Lung microvascular endothelial cell (primary cell): Measurements from ENCODE around the gene RSPH10B2. TPM values are rescaled to one million over a fixed set of nuclear protein-coding genes. Genes with fewer than 3 reads are reported as not detected.
A peak's percentile ranks its signal among the peaks of the same experiment; 100 is the strongest.
"Not testable (repeated sequence)": the region's sequence is repeated elsewhere in the genome, so short reads cannot be mapped to it uniquely, and the experiment has no call there.

ENCODE experiments used
- DNase-seq, 2 donors: peaks; one replicate each; pipeline versions ENCODE4 v3.0.0 to v3.0.0-alpha.2; 2010; ENCODE audit warnings: low read depth in 2 of 2
- total RNA-seq: library from RNA; depleted of rRNA; stranded (reverse); fragments of >200 nt; gene quantifications from 2 replicates; pipeline ENCODE4 v1.2.1, GENCODE V29; 2014

Gene RSPH10B2
- 0.22 and 0.40 TPM in 2 replicates for total RNA-seq

DNA sequence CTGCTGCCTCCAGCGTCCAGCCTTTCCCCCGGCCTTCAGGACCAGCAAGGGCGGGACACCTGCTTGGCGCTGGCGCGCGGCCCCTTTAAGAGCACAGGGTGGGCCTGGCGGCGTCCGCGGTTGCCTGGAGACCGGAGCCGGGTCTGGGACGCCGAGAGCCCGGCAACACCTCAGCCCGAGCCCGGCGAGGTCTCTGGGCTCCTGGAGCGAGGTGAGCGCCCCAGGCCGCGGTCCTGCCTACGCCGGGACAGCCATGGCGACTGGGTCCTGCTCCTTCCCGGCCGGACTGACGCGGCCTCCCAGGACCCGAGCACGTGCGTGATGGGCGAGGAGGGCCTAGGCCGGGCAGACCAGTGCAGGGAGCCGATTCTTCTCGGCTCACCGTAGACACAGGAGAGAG is at the start of gene RSPH10B2:
TSS of gene RSPH10B2 (plus strand) at position 140 of the 400 bp plus-strand sequence. CDS start 3,575 bp downstream, outside the sequence.
- DNase-seq, result not testable (repeated sequence)

DNA sequence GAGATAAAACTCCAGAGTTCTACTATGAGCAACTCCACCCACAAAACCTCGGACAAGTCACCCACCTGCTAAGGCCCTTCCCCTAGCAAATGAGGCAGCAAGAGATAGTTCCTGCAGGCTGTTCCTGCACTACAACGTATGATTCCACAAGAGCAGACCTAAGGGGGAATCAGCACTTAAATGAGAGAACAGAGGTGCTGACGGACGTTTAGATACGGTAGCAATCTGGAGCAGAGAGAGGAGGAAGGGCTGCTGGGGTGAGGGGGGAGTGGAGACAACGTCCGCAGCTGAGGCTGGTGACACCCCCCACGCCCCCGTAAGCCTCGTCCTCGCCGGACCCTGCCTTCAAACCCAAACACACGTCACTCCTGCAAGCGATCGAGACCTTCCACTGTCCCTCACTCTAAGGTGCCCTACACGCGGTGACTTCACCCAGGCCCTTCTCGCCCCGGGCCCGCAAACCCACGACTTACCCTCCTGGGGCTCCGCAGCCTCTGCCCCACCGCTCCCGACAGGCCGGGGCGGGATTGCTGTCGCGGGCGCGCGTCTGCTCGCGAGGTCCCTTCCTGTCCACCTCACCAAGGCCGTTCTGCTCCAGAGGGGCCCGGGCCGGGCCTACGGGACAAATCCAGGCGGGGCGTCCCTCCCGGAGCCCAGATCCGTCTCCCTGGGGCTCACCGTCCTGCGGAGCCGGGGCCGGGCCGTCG is 47.8 kb upstream of the RSPH10B2 start:
- peak; percentile 55 to 69 for DNase-seq

DNA sequence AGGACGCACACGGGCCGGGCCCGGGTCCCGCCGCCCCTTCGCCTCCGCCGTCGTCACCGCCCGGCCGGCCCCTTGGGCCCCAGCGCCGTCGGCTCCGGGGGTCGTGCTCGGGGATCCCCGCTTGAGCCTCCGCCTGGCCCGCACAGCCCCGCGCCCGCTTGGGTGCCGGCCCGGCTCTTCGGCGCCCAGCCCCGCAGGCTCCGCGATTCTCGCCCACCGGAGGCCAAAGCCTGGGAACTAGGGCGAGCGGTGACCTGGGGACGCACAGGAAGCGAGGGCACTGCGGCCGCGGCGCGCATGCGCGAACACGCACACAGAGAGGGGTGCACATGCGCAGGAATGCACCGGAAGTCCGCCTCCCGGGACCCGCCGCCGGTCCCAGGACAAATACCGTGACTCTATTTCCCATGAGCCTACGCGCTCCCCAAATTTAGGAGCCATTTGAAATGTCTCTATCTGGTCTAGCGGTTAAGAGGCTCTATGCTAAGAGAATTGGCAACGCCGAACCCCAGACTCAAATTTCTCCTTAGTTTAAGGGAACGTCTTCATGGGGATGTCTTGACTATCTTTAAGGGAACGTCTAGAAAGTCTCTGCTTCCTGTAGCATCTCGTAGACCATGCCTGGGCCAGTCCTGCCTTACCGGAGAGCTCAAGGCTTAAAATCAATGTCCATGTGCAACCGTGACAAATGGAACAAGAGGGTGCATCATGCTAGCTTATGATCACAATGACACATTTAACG is 47.1 kb upstream of the RSPH10B2 start, which contains the start of gene ZNF12:
TSS of gene ZNF12 (minus strand) at position 282 of the 742 bp plus-strand sequence. CDS start 1,774 bp downstream, outside the sequence.
- DNase-seq, result peak; percentile 93 to 97

DNA sequence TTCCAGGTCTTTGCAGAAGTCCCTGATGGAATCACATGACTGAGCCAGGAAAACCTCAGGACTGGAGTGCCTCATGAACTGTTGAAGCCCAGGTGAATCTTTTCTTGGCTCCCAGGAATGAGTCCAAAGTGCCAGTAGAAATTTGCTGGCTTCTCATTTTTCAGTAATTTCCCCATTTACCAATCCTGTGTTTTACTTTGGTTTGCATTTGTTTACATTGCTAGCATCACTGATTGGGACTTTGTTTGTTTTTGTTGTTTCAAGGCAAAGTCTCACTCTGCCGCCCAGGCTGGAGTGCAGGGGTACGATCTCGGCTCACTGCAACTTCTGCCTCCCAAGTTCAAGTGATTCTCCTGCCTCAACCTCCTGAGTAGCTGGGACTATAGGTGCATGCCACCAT is 45.6 kb upstream of the RSPH10B2 start:
- no peak for DNase-seq

DNA sequence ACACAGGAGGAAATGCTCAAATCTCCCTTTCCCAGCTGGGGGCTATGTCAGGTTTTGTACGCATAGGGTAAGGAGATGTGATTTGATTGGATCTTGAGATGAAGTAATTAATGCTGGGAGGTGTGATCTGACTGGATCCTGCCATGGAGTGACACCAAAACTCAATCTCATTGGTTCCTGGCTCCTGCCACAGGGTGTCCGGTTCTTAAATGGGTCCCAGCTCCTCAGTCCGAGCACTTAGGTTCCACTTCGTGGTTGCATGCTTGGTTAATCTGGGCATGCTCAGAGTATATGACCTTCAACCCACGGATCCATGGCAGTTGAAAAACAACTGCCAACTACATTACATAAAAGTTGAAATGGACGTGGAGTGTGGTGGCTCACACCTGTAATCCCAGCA is 44.1 kb upstream of the RSPH10B2 start:
- DNase-seq, result no peak

DNA sequence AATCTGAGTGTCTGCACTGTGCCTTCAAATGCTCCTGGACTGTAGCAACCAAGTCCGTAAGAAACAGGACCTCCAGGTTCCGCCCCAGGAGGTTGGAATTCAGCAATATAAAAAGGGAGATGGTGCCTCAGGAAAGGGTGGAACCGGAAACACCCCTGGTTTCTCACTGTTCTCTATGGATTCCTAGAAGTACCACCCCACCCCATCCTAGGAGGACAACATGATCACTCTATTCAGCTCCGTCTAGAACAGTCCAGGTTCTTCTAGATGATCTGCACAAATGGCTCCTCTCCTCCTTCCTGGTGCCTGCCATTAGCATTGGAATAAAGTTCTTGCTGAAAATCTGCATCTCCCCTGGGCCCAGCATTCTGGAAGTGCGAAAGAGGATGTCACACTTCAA is 39.5 kb upstream of the RSPH10B2 start:
- DNase-seq, result no peak

DNA sequence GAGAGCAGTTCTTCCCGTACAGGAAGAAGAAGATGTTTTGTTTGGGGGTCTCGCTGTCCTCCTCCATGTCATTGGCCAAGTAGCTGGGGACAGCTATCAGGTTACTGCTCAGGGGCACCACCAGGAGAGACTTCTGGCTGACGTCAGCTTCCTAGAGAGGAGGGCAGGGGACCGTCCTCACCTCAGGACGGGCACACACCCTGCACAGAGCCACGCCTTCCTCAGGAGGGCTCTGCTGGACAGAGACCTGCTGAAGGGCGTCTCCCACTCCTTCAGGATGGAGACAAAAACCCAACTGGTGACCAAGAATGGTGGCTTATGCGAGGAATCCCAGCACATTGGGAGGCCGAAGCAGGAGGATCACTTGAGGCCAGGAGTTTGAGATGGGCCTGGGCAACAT is 38.0 kb upstream of the RSPH10B2 start:
- not testable (repeated sequence) for DNase-seq

DNA sequence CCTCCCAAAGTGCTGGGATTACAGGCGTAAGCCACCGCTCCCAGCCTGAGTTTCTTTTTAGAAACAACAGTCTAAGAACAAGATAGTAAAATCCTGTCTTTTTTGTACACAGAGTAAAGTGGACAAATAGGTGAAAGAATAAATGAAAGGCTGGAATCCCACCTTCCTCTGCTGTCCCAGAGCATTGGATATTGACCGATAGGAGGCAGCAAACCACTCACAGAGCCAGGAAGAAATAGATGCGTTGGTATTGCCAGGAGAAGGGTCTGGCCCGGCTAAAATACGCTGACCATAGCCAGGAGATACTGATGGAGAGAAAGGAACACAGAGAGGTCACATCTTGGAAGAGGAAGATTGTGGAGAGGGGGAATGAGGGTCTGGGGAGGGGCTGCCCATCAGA is 35.8 kb upstream of the RSPH10B2 start:
- peak in 1 of 2 donors; percentile 51 for DNase-seq

DNA sequence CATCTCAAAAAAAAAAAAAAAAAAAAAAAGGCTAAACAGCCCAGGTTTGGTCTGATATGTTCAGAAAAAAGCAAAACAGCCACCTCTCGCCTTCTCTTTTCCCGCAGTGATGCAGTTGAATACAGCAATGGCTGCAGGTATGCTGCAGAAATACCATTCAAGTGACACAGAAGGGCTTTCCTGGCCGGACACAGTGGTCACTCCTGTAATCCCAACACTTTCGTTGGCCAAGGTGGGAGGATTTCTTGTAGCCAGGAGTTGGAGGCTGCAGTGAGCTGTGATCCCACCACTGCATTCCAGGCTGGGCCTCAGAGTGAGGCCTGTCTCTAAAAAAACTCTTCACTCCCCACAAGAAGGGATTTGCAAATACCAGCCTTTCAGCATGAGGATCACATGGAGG is 29.6 kb upstream of the RSPH10B2 start:
- DNase-seq, result not testable (repeated sequence)

DNA sequence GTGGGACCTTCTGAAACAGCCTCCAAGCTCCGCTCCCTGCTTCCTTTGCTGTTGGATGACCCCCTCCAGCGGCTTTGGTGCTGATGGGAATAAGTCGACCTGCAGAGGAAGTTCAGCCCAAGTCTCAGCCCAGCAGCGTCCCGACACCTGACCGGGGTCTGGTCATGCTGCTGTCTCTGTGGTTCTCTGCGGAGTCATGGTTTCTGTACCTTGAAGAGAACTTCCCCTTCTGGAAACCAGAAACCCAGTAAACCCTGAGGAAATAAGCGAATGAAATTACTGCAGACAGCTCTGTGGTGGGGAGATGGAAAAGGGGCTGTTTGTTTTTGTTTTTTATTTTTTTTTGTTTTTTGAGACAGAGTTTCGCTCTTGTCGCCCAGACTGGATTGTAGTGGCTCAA is 28.9 kb upstream of the RSPH10B2 start:
- DNase-seq, result no peak

DNA sequence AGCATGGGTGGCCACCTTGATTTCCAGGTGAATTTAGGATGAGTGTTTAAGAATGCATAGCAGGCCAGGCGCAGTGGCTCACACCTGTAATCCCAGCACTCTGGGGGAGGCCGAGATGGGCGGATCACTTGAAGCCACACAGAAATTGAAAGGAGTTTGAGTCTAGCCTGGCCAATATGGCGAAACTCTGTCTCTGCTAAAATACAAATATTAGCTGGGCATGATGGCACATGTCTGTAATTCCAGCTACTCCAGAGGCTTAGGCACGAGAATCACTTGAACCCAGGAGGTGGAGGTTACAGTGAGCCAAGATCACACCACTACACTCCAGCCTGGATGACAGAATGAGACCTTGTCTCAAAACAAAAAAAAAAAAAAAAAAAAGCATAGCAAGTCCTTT is 27.6 kb upstream of the RSPH10B2 start:
- not testable (repeated sequence) for DNase-seq

DNA sequence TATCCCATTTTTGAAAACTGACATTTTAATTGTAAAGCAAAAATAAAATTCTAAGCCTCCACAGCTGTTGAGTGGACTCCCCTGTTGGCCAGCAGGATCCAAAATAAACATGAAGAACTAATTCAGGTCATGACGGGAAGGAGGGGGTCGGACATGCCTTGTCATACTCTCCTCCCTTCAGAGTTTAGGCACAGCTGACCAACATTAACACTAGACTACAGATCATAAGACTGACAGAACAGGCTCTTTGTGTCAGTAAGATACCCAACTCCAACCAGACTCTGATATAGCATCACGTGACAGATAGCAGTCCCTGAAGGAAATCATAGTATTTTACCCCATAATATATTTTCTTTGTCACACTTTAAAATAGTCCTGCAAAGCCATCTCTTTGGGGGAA is 26.2 kb upstream of the RSPH10B2 start:
- peak in 1 of 2 donors; percentile 40 for DNase-seq

DNA sequence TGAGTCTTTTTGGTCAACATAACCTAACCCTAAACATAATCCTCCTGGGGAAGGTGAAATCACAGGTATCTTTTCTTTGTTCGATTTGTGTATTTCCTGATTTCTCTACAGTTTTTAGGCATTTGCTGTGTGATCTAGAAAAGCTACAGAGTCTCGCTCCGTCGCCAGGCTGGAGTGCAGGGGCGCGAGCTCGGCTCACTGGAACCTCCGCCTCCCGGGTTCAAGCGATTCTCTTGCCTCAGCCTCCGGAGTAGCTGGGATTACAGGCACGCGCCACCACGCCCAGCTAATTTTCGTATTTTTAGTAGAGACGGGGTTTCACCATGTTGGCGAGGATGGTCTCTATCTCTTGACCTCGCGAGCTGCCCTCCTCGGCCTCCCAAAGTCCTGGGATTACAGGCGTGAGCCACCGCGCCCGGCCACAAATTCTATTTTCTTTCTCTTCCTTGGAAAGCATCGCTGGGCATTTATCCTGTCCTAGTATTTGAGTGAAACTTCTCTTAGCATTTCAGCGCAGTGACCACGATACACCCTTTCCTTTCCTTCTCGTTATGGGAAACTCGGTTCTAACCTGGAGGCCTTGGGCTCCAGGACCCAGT is 24.9 kb upstream of the RSPH10B2 start:
- not testable (repeated sequence) for DNase-seq

DNA sequence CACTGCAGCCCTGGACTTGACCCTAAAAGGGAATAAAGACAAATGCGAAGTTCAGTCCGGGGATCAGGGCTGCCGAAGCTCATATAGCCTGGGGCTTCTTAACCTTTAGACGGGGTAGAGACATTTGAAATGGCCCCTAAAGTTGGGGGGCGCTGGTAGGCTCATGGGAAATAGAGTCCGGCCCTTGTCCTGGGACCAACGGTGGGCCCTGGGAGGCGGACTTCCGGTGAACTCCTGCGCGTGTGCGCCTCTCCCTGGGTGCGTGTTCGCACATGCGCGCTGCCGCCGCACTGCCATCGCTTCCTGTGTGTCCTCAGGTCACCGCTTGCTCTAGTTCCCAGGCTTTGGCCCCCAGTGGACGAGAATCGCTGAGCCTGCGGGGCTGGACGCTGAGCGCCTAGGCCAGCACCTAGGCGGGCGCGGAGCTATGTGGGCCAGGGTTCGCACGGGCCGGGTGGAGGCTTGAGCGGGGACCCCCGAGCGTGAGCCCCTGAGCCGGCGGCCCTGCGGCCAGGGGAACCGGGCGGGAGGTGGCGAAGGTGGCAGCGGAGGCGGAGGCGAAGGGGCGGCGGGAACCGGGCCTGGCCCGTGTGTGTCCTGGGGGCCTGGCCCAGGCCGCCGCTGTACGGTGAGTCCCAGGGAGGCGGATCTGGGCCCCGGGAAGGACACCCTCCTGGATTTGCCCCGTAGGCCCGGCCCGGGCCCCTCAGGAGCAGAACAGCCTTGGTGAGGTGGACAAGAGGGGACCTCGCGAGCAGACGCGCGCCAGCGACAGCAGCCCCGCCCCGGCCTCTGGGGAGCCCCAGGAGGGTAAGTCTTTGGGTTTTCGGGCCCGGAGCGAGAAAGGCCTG is 24.2 kb upstream of the RSPH10B2 start:
- peak; percentile 88 to 90 for DNase-seq

DNA sequence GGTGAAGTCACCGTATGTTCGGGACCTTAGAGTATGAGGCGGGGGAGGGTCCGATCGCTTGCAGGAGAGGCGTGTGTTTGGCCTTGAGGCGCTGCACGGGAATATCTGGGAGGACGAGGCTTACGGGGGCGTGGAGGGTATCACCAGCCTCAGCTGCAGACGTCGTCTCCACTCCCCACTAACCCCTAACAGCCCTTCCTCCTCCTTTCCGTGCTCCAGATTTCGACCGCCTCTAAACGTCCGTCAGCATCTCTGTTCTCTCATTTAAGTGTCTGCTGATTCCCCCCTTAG is 23.6 kb upstream of the RSPH10B2 start:
- peak; percentile 42 to 48 for DNase-seq

DNA sequence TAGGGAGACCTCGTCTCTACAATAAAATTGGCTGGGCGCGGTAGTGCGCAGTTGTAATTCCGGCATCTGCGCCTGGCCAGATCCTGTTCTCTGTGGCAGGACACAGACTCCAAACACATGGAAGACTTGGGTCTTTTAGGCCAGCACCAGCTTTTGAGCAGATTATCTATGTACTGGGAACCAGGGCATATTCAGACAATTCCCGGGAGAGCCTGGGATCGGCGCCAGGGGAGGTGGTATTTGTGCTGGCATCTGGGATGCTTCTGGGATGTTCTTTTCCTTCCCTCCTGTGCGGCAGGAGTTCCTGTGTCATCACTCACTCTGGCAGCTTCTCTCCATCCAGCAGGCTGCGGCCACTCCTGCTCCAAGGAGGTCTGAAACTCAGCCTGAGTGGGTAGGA is 15.5 kb upstream of the RSPH10B2 start:
- not testable (repeated sequence) for DNase-seq

DNA sequence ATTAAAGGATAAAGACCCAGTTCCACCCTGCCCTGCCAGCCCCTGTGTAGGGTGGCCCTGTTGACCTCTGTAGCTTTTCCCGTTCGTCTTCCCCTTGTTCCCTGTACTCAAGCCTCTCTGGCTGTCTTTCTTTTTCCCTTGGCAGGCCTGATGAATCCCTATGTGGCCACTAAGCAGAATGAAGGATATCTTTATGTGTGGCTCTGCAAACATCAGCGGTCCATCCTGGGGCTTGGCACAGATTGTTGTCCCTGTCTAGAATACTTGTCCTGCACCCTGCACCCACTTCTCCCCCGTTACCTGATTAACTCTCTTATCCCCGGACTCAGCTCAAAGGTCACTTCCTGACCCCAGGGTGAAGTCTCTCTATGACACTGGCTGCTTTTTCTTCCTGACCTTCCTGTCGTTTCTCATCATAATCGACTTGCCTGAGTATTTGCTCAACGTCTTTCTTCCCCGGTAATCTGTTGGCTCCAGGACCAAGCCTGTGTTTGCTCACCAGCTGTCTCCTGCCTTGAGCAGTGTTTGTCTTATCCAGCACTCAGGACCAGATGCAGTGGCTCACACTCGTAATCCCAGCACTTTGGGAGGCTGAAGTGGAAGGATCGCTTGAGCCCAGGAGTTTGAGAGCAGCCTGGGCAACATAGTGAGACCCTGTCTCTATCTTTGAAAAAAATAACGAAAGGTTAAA is 9.3 kb upstream of the RSPH10B2 start:
- DNase-seq, result not testable (repeated sequence)

DNA sequence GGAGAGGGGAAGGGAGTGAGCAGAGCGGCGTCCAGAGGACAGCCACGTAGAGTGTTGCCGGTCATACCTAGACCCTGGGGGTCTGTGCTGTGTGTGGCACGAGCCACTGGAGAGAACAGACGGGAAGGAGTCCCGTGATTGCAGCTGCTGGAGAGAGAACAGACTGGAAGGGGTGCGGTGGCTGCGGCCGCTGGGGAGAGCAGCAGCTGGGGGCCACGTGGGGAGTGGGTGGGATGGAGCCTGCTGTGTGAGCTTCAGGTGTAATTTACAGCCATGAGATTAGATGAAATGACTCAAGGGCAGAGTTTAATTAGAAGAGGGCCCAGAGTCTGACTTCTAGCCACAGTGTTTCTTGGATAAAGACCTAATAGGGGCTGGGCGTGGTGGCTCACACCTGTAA is 4.6 kb upstream of the RSPH10B2 start:
- DNase-seq, result not testable (repeated sequence)

DNA sequence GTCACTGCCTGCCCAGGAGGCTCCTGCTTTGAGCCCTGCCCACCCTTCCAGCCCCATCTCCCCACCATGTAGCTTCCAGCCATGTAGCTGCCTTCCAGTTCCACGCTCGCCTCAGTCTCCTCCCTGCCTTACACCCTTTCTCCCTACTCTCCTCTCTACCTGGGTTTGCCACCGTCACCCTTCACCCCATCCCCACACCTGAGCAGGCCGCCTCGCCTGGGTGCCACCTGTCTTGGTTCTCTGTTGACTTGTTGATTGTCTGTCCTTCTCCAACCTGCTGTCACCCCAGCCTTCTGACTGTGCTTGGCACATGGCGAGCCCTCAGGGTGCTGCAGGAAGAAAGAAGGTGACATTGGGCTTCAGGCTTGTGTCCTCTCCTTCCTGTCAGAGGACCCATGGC is 3.7 kb upstream of the RSPH10B2 start:
- not testable (repeated sequence) for DNase-seq

DNA sequence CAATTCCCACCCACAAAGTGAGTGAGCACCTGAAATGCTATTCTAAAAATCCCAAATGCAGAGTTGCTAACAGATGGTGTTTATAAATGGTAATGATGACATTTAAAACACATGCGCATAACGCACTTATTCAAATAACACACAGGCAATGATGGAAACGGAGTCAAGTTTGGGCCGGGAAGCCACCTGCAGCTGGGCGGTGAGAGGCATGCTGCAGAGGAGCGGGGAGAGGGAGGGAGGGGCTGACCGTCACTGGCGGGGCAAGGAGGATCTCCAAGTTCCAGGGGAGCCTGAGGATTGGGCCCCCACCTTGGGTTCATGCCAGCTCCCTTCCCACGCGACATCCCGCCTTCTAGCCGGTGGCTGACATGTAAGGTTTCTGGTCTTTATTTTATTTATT is 7.3 kb downstream of the RSPH10B2 start:
- DNase-seq, result not testable (repeated sequence)

DNA sequence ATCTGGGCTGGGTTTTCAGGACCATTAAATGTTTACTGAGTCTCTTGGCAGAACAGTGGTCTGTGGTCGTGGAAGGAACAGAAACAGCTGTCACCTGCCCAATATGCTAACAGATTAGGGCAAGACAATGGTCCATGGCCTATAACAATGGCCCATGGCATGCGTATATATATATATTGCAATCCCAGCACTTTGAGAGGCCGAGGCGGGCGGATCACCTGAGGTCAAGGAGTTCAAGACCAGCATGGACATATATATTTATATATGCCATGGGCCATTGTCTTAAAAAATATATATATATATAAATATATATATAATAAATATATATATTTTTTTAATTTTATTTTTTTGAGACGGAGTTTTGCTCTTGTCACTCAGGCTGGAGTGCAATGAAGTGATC is 27.7 kb downstream of the RSPH10B2 start:
- DNase-seq, result not testable (repeated sequence)
